Mucosa of gallbladder (tissue), 1 donor: ENCODE measurements around the gene GAPDHS. TPM values are rescaled to one million over a fixed set of nuclear protein-coding genes. Genes with fewer than 3 reads are reported as not detected.
A peak's percentile ranks its signal among the peaks of the same experiment; 100 is the strongest.

ENCODE experiments used
- DNase-seq: peaks from one replicate; pipeline ENCODE4 v3.0.0-alpha.2; 2020; ENCODE audit warnings: low spot score
- total RNA-seq: library from RNA; stranded (reverse); gene quantifications from one replicate; pipeline ENCODE4 v1.2.1, GENCODE V29; 2021
- donor health status: DM: no; HTN: no; CAD: no.

The GAPDHS gene
- total RNA-seq, 1 donor from 2014 or later, result not detected

GRCh38 chr19:35510626-35510964 is 22.7 kb upstream of the GAPDHS start:
- no peak for DNase-seq

GRCh38 chr19:35511337-35511736 is 21.9 kb upstream of the GAPDHS start:
- no peak for DNase-seq

GRCh38 chr19:35512831-35513627 is 20.2 kb upstream of the GAPDHS start:
- no peak for DNase-seq

- DNase-seq, result no peak
These were observed 19.5 kb upstream of the GAPDHS start, which contains the start of gene DMKN for GRCh38 chr19:35513628-35514281. DMKN (minus strand) TSS chr19:35513649; CDS start chr19:35513475, 174 bp downstream.

GRCh38 chr19:35514282-35514809 is 18.9 kb upstream of the GAPDHS start:
- DNase-seq, result no peak

GRCh38 chr19:35516310-35516709 is 16.9 kb upstream of the GAPDHS start:
- DNase-seq, result no peak

GRCh38 chr19:35517342-35517741 is 15.9 kb upstream of the GAPDHS start:
- no peak for DNase-seq

- DNase-seq, result no peak
These were observed 14.9 kb upstream of the GAPDHS start for GRCh38 chr19:35518313-35518712.

GRCh38 chr19:35519291-35519690 is 14.0 kb upstream of the GAPDHS start:
- DNase-seq, result no peak

- no peak for DNase-seq
These were observed 12.0 kb upstream of the GAPDHS start for GRCh38 chr19:35521124-35521743.

- DNase-seq, result no peak
These were observed 10.4 kb upstream of the GAPDHS start for GRCh38 chr19:35522745-35523327.

GRCh38 chr19:35524181-35524837 is 8.9 kb upstream of the GAPDHS start:
- DNase-seq, result no peak

GRCh38 chr19:35525873-35526272 is 7.4 kb upstream of the GAPDHS start:
- no peak for DNase-seq

GRCh38 chr19:35528218-35529038 is 4.8 kb upstream of the GAPDHS start, which contains the start of gene SBSN:
SBSN (minus strand) TSS chr19:35528311; CDS start chr19:35528281, 30 bp downstream.
- no peak for DNase-seq

- DNase-seq, result no peak
These were observed 3.7 kb upstream of the GAPDHS start for GRCh38 chr19:35529241-35530218.

GRCh38 chr19:35531291-35531690 is 2.0 kb upstream of the GAPDHS start:
- no peak for DNase-seq

- peak; percentile 22 for DNase-seq
These were observed 651 bp downstream of the GAPDHS start for GRCh38 chr19:35533822-35534392.

- no peak for DNase-seq
These were observed 1.7 kb downstream of the GAPDHS start for GRCh38 chr19:35534803-35535480.
